Lung microvascular endothelial cell (primary cell): ENCODE results near the gene CRLF1. TPM values are rescaled to one million over a fixed set of nuclear protein-coding genes. Genes with fewer than 3 reads are reported as not detected.
"Not testable (repeated sequence)": the region's sequence is repeated elsewhere in the genome, so short reads cannot be mapped to it uniquely, and the experiment has no call there.

Experiments used
- DNase-seq, 2 donors: peaks; one replicate each; pipeline versions ENCODE4 v3.0.0 to v3.0.0-alpha.2; 2010; ENCODE audit warnings: low read depth in 2 of 2
- total RNA-seq: library from RNA; depleted of rRNA; stranded (reverse); fragments of >200 nt; gene quantifications from 2 replicates; pipeline ENCODE4 v1.2.1, GENCODE V29; 2014

The CRLF1 gene
- total RNA-seq, 1 donor from 2014 or later = not detected

DNA sequence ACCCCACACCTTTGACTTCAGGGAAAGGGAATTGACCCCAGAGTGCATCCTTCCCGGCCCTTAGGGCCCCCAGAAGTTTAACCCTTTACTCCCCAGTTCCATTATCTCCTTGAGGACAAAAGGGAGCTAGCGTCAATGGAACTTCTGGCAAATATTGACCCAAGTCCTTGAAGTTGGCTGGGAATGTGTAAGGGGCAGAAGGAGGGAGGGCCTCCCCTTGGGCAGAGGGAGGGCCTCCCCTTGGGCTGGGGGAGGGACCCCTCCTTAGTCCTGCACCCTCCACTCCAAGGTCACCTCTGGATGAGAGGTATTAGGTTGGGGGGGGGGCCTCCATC is 3.1 kb upstream of the CRLF1 start:
- no peak for DNase-seq

DNA sequence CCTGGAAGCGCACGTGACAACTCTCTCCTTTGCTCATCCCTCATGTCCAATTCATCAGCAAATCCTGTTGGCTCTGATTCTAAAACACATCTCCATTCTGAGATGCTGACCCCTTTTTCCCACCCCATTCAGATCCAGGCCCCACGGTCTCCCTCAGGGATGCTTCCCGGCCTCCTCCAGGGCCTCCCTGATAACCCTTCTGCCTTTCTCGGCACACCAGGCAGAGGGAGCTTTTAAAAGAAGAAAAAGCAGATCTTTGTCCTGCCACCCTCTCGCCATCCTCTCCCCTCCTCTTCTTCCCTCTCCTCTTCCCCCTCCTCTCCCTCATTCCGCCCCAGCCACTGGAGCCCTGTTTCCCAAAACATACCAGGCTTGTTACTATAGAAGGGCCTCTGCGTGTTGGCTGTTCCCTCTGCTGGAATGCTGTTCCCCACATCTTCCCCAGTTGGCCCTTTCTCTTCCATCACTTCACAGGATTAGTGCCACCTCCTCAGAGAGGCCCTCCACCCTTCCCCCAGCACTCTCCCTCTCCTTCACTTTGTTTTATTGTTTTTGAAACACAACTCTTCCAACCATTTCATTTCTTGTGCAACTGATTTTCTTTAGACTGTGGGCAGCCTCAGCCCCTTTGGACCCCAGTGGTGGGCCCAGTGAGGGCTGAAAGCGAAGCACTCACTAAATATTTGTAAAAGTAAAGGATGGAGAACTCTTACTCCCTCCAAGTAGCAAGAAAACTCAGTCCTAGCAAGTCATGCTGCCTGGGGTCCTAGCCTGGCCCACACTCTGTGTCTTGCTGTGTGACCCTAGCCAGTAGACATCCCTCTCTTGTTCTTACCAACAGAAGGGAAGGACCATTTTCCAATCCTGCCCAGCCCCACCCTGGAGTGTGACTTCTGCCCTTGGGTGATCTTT is 2.5 kb upstream of the CRLF1 start:
- no peak for DNase-seq

- DNase-seq = no peak
These were observed 1.7 kb upstream of the CRLF1 start for GRCh38 chr19:18608102-18608804.

DNA sequence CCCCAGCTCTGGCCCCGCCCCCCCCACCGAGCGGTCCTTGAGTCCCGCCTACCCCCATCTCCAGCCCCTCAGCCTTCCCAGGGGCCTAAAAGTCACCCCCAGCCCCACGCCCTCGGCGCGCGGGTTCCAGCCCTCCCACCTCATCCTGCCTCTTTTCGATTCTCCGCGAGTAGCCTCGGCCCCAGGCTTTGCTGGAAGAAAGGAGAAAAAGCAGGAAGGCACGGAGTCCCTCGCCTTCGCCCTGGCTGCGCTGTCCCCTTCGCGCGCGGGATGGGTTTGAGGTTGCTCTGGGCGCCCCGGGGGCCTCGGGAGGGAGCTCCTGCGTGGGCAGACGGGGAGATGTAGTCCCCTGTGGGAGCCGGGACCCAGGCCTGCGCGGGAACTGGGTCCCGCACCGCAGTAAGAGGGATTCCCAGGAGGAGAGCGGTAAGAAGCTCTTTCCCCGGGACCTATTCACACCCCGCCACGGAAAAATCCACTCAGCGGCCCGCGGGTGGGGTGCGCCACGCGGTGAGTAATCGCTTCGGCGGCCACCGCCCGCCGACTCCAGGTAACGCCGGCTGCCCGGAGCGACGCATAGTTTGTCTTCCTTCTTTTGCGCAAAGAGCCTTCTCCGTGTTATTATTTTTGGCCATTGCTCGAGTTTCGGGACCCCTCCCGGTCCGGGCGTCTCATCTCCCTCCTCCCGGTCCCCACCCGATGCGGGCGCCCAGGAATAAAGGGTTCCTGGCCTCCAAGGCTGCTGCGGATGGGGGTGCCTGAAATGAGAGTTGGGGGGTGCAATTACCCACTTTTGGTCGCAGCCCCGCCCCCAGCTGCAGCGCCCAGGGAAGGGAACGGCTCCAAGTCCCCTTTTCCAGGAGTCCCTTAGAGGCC is 865 bp upstream of the CRLF1 start:
- no peak for DNase-seq

DNA sequence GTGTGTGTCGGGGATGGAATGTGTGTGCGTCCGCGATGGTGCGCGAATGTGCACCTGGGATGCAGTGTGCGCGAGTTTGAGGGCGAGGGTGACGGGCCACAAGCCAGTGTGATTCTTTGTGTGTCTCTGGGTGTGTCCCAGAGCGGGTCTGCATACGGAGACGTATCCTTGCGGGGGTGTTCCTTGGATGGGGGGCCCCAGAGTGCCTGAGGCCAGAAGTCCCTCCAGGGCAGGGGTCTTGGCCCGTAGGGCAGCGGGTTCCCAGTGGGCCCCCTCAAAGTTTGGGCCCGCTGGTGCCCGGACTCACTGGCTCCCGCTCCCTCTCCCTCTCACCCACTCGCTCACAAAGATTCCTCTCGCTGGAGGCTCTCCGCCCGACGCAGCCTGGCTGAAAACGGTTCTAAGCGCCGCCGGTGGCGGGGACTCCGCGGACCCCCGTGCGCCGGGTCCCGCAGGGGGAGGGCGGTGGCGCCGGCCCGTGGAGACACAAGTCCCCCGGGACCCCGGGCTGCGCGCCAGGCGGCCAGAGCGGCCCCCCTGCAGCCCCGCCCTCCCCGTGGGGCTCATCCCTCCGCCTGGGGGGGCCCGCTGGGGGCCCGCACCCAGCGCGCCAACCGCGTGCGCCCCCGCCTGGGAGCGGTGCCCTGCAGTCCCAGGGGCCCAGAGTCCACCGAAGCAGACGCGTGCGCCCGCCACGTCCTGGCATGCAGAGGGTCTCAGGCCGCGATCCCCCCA is 886 bp downstream of the CRLF1 start:
- DNase-seq = no peak

- no peak for DNase-seq
These were observed 1.4 kb downstream of the CRLF1 start for GRCh38 chr19:18605196-18605545.

DNA sequence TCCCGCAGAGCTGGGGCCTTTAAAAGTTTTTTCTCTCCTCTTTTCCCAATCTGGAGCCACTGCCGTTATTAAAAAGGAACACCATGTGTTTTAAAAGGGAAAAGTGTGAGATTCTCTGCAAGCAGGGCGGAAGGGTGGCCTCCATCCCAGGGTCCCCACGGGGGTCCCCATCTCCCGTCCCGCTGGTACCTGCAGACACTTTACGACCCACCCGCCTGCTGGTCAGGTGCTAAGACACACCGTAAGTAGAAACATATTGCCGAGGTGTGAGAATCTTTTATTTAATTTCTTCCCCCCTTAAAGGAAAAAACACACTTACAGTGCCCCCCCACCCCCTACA is 1.8 kb downstream of the CRLF1 start:
- DNase-seq = no peak

GRCh38 chr19:18603958-18604819 is 2.4 kb downstream of the CRLF1 start:
- DNase-seq = no peak

DNA sequence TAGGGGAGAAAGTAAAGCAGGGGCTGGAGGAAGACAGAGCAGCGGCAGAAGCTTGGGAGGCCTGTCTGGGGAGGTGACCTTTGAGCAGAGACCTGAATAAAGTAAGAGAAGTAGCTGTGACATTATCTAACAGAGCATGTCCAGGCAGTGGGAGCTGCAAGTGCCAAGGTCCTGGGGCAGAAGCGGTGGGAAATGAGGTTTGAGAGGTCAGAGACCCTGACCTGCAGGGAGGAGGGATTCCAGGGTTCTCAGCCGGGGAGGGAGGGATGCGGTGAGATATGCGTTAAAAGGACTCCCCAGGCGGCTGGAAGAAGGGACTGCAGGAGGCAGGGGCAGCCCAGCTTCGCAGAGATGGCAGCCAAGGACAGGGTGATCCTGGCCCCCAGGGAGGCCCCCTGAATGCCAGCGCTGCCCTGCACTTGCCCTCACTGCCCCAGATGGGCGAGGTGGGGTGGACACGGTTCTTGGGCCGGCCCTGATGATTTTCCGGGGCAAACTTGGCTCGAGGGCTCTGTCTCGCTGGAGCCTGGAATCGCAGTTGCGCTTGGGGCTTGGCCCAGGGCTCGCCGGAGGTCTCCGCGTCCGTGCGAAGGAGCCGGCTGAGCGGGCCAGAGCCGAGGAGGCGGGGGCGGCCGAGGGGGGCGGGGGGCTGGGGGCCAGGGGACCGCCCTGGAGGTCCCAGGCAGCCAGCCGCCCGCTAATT is 3.2 kb downstream of the CRLF1 start:
- peak in 1 of 2 donors; percentile 27 for DNase-seq

GRCh38 chr19:18601875-18602274 is 4.7 kb downstream of the CRLF1 start:
- DNase-seq = no peak

- not testable (repeated sequence) for DNase-seq
These were observed 5.8 kb downstream of the CRLF1 start for GRCh38 chr19:18600692-18601397.

GRCh38 chr19:18599485-18599884 is 7.1 kb downstream of the CRLF1 start:
- DNase-seq = no peak

- no peak for DNase-seq
These were observed 8.6 kb downstream of the CRLF1 start for GRCh38 chr19:18597809-18598660.

DNA sequence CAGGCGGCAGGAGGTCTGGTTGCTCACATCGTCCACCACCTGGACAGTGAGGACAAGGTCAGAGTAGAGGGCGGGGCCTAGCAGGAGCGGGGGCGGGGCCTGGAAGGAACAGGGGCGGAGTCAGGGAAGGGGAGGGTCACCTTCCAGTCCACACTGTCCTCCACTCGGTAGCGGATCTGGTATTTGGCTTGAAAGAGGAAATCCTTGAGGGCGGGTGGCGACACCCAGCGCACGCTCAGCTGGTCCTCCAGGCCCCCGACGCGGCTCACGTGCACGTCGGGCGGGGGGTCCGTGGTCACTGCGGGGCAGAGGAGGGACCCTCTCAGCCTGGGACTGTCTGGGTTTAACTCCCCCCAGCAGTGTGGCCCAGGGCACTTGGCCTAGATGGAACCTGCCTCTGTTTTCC is 9.8 kb downstream of the CRLF1 start:
- DNase-seq = peak; percentile 33 to 63

- DNase-seq = no peak
These were observed 11.1 kb downstream of the CRLF1 start for GRCh38 chr19:18595475-18595874.

- DNase-seq = no peak
These were observed 11.7 kb downstream of the CRLF1 start for GRCh38 chr19:18594824-18595373.

- DNase-seq = peak; percentile 67 to 80
These were observed 12.3 kb downstream of the CRLF1 start for GRCh38 chr19:18594096-18594823.
